HG03432 (cell line): ENCODE data around the gene HCRTR1.

ENCODE experiments used
- ATAC-seq: cut with Tn5 transposase; IDR thresholded peaks from one replicate; pipeline ENCODE4 v1.9.1; 2021; ENCODE audit warnings: mild to moderate bottlenecking, moderate library complexity; ENCODE audit not compliant: unreplicated experiment

Gene HCRTR1

DNA sequence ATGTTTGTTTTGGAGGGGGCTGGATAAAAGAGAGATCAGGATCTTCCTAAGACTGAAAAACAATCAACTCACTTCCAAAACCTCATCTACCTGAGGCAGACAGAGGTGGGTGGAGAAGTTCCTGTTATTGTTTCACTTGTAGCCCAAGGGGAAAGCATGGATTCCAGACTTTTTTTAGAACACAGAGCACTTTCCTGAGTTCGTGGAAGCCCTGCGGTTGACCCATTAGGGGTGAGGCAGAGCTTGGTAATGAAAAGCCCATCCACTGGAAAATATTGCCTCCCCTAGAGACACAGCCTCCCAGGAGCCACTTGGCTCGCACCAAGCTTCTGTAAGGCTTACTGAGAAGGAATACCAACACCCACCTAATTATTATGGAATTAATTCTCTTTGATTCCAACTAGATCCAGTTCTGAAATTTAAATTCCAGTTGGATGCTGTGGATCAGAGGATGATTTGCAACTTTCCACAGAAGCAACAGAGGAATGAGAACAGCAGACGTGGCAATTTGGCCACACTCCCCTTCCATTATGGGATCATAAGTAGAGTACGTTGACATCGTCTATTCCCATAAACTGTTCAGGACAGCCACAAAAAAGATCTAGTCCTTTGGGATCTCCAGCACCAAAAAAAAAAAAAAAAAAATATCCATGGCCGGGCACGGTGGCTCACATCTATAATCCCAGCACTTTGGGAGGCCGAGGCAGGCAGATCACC is 31.3 kb downstream of the HCRTR1 start:
- ATAC-seq, result no peak

DNA sequence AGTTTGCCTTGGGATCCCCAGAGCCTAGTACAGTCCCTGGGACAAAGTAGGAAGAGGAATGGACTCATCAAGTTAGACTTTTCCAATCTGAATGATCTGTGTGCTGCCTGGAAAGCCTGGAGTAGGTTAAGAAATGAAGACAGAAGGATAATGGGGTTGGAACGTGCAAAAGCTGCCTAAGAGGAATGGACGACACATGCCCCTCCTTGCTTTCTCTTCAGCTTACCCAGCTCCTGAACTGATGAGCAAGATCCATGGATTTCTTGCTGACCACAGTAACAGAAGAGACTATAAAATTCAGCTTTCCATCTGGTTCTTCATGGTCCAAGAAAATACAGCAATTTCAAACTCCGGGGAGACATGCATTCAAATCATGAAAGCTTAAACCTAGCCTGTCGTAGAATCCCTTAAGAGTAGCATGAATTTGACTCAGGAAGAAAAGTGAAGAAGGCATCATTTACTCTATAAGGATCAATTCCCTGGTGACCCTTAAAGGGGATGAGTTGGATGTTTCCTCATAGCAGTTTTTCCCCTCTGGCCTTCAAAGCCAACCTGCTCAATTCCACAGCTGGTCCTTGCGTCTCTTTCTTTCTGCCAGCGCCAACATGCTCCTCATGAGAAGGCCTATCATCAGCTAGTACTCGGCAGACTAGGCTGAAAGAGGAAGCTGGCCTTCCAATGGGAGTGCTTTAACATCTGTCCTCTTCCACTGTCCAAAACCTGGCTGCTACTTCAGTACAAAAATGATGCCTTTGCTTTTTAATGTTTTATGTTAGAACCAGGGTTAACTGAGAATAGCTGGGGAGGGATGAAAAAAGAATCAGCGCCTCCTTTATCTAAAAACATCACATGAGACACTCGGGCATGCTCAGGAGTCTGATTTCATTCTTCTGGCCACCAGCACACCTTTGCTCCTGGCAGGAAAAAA is 32.9 kb downstream of the HCRTR1 start:
- no peak for ATAC-seq

DNA sequence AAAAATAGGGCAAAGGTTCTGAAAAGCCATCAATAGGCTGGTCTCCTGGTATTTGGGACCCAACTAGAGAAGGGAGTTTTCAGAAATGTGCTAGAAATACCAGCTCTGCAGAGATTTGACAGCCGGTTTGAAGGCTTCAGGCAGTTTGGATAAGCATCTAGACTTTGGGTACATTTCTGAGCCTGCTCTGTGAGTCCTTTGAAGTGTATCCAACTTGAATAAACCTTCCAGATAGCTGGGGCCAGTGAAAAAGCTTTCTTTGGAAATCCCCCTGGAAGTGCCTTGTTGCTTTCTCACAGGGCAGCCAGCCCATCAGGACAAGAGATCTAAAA is 33.6 kb downstream of the HCRTR1 start:
- ATAC-seq, result no peak

DNA sequence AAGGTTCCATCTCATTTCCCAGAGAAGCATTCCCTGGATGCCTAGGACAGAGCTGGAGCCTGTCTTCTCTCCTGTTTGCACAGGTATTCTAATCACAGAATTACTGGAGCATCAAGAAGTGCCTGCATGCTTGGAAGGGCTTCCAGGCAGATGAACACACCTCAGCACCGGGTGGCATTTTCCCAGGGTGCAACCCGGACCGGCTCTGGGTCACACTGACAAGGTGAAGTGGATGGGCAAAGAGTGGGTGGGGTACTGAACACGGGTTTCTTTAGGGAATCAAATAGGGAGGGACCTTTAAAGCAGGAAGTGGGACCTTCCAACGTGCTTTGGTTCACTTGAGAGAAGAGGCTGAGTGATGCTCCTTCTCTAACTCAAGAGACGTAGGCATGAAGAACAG is 34.3 kb downstream of the HCRTR1 start:
- ATAC-seq, result no peak

DNA sequence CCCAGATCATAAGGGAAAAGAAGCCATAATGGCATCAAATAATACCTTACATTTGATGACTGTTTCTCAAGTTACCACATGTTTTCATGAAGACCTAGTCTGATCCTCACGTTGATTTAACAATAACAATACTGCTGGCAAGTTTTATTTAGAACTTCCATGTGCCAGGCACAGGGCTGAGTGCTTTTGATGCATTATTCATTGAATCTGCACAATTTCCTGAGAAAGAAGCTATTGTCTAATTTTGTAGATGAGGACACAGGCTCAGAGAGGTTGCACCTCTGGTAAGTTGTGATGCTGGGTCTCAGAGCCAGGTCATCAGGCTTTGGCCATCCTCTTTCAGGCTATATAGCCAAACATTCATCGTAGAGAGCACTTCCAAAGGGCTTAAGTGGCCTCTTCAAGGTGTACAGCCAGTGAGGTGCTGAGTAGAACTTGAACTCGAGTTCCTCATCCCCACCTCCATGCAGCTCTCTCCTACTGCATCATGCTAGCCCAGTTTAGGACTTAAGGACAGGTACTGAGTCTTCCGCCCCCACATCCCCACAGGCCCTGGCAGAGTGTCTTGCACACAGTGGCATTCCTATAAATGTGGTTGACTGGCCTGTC is 35.5 kb downstream of the HCRTR1 start:
- no peak for ATAC-seq

DNA sequence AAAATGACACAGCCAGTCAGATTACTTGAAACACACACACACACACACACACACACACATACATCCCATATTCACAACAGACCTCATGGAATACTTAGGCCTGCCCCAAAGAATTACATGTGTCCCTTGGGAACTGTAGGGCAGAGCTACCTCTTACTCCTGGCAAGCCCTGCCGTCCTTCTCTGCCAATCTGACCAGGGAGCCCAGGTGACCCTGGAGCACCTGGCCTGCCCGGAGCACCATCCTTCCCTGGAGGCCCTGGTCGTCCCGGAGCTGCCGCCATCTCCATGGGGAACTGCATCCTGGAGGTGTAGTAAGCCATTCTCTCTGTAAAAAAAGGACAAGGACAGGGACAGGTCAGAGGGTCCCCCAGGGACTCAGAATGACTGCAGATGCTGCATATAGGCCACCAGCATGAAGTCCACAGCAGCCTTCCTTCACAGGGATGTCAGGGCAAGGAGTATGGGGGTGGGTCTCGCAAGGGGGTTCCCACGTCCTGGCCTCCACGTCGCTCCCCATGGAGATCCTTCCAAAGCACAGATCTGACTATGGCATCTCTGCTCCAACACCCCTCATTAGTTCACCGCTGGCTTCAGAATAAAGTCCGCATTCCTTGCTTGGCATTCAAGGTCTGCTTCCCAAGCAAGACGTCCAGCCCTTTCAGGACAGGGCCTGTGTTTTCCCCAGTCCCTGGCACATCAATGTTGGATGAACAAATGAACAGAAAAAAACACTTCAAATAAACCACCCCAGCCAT is 36.4 kb downstream of the HCRTR1 start:
- no peak for ATAC-seq

DNA sequence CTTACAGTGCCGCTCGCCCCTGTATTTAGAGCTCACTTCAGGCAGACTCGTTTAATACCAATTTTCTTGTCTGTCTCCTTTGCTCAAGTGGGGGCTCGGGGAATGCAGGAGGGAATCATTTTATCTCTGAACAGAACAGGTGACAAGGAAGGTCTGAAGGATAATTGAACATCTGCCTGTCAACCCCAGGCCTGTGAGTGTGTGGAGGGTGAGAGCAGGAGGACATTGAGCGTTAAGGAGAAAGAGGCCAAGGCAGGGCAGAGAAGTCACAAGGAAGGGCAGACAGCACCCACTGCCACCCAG is 36.9 kb downstream of the HCRTR1 start:
- no peak for ATAC-seq

DNA sequence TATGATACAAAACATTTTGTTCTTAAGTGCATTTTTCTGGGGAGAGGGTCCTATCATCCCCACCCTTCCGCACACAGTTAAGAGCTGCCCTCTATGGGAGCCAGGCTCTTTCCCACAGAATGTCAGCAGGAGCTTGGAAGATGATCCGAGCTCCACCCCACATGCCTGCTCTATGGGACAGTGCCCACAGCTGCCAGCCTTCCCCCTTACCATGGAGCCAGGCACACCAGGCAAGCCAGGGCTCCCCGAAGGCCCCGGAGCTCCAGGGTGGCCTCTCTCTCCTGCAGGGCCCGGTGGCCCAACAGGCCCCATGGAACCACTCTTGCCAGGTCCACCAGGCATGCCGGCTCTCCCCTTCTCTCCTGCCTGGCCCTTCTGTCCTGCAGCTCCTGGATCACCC is 37.6 kb downstream of the HCRTR1 start:
- no peak for ATAC-seq

DNA sequence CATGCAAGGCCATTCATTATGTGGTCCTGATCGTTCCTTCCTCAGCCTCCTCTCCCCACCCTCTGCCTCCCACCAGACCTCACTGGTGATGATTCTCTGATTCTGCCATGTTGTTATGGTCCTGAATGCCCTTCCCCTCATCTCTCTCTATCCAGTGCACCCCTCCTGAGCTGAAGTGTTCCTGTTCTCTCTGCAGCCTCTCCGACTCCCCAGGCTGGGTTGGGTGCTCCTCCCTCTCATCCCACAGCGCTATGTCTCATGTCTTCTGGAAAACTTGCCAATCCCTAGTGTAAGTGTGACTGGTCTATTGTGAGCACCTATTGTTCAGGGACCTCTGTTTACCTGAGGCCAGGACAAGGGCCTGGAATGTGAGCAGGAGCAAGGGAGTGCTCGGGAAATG is 38.3 kb downstream of the HCRTR1 start:
- ATAC-seq, result no peak

DNA sequence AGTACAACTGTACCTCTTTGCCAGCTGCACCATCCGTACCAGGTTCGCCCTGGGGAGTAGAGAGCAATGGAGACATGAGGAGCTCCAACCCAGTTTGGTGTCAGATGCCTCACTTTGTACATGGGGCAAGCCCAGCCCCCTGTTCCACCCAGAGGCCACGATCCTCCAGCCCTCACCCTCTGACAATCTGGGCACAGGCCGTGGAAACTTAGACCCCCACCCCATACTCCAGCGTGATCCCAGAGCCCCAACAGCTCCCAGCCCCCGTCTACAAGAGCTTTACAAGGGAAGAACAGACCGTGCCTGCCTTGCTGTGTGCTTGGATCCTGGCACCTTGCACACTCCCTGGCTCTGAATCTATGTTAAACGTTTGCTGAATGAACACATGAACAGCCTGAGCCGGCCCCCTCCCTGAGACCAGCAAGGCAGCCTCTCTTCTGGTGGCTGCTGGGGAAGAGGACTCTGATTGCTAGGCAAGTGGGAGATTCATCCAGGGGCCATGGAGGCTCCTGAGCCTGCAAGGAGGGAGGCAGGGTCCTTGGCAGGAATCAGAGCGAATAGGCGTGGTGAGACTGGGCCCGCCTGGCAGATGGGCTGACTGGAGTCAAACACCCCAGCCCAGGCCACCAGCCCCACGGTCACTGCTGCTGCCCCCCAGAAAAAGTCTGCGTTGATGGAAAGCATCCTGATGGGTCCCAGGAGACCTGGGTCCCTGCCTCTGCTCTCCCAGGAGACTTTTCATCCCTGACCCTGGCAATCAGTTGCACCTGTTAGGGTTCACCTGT is 39.7 kb downstream of the HCRTR1 start:
- no peak for ATAC-seq

DNA sequence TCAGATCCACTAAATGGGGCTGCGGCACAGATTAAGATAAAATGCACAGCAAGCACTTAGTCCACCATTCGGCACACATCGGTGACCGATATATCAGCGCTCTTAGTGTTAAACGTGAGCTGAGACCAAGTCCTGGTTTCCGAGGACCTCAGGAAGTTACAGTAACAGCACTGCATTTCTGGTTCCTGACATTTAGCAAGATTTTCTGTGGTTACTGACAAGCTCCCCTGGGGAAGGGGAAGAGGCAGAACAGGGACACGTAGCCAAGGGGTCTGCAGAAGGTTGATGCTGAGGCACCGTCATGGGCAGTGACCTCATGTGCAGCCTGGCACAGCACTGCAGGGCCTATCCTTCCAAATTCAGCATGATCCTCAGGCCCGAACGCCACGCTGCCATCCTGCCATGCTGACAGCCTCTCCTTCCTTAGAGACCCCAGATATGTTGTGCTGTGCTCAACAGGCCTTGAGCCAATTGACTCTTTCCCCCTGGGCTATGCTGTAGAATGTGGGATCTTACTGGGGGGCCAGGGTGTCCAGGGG is 40.6 kb downstream of the HCRTR1 start:
- ATAC-seq, result no peak

DNA sequence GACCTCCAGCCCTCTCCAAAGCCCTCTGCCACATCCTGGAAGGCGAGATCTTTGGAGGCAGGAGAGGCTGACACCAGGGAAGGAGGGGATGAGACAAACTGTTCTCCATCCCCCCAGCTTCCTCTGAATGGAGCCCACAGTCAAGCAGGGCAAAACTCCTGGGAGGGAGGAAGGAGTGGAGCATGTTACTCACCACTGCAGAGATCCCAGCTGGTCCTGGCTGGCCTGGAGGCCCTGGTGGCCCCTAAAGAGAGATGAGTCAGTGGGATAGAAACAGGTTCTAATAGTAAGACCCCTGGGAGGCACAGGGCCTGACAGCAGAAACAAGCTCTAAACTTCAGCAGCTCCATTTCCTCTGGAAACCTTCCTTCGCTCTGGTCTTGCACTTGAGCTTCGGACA is 41.2 kb downstream of the HCRTR1 start:
- no peak for ATAC-seq

DNA sequence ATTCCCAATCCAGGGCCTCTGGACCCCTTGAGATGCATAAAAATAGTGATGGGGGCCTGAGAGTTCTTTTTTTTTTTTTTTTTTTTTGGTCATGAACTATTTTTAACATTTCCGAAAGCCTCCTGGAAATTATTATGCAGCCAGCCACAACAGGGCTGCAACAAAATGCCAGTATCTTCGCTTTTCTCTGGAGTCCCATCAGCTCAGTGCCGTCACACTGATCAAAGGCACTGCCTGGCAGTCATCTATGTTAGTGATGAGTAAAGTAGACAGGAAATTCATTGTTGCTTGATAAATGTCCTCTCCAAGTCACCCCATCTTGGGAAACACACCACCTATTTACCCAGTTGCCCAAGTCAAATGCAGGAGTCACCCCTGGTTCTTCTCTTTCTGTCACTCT is 42.4 kb downstream of the HCRTR1 start:
- ATAC-seq, result no peak

DNA sequence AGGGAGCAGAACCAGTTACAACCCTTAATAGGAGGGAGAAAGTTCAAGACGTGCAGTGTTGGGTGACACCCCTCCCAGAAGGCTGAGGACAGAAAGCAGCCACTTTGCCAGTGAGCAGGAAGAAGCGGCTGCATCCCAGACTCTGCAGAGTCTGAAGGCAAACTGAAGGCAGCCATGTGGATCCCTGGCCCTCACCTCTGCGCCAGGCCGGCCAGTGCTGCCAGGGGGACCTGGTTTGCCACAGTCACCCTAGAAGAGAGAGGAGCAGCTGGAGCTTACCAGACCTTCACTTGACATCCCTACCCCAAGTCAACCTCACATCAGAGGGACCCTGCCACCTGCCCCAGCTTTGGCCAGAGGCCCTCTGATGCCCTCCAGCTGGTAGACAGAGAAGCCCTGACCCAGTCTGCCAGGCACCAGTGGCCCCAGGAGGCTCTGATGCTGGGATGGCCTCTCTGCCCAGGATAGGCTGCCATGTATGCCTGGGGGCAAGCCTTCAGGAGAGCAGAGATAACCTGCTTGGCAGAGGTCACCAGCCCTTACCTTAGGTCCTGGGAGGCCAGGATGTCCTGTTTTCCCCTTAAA is 43.5 kb downstream of the HCRTR1 start:
- ATAC-seq, result no peak

DNA sequence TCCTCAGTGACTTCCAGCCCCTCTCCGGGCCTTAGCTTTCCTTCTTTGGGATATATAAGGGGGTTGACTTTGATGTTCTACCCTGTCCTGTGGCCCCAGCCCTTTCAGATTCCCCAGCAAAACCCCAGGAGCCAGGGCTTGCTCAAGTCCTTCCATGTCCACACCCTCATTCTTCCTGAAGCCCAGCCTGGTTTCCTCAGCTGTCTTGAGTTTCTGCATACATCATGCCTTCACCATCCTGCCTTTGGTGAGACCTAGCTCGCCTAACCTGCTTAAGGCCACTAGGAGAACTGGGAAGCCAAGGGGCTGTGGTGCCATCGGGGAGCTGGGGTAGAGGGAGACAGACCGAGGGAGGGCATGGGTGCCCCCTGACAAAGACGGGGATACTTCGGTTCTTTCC is 44.4 kb downstream of the HCRTR1 start:
- ATAC-seq, result no peak

DNA sequence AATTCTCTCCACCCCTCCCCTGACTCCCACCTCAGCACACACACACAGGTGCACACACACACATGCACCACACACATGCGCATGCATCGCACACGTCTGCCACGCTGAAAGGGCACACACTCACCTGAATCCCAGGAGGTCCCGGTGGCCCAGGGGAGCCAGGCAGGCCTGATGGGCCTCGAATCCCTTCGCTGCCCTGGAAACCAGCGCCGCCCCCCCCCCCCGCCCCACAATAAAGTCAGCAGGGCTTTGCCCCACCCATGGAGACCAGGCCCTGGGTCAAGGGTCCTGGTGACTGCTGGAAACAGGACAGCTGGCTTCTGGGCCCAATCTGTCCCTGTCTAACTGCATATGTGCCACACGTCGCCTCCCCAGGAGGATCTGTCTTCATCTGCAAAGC is 45.0 kb downstream of the HCRTR1 start:
- no peak for ATAC-seq

DNA sequence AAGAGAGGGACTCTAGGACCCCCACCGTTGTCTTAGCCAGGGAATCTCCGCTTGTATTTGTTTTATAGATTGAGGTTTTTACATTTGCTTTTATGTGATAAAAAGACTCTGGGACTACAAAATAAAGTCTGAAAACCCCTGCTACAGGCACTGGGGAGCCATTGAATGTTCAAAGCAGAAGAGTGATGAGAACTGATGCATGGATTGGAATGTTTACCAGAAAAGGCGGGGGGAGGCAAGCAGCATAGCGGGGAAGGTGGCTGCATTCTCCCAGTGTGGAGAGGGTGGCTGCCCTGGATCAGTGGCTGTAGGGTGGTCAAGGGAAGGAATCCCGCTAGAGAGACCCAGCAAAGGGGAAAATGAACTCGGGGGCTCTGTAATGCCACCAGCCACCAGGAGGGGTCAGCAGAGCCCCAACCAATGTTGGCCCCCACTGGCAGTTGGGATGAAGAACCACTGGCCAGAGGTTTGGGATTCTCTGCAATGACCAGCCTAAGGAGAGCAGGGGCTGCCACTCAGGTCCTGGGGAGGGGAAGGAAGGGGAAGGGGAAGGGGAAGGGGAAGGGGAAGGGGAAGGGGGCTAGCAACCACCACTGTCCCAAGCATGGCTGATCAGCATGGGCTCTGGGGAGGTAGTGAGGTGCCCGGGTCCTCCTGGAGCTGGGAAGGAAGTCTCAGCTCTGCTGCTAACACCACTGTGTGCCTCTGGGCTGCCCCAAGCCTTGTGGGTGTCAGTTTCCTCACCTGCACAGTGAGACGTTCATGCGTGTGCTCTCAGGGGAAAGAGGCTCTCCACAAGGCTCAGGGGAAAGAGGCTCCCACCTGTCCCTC is 46.3 kb downstream of the HCRTR1 start:
- no peak for ATAC-seq

DNA sequence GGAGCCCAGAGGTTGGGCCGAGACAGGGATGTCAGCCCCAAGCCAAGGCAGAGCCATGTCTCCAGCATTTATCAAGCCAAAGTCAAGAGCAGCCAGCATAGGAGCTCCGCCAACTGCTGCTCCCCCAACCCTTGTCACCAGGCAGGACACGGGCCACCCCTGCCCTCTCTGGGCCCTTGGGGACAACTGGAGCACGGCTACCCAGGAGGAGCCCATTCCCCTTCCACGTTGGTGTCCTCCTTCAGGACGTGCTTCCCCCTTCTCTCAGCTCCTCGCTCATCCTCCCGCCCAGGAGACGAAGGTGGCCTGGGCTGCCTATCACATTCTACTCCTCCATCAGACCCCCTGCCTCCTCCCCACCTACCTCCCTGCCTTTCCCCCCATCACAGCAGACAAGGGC is 47.0 kb downstream of the HCRTR1 start:
- ATAC-seq, result no peak

DNA sequence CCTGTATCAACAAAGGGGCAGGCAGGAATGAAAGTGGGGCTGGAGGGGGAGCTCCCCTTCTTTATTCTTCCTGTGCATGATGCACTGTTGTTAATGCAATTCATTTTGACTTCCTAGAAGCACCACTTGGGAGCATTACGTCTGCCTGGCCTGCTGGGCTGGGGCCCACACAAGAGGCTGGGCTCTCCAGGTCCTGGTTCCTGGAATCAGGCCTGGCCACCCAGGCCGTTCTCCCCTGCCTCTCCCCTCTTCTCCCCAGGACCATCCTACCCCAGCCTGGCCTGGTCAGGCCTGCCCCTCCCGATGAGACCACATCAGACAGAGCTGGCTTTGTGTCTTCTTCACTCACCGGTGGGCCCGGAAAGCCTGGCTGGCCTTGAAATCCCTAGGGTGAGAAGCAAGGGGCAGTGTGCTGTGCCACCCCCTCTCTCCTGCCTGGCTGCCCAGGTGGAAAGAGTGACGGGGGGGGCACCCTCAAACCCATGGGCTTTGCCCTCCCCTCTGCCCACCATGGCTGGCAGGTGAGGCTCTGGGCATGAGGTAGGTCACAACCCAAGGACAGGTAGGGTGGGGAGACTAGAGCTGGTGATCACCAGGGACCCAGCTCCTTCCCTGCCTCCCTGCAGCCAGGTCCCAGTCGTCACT is 47.9 kb downstream of the HCRTR1 start:
- no peak for ATAC-seq
